BLaER1 (cell line): ENCODE data around the gene CHST10.
"Not testable (repeated sequence)": the region's sequence is repeated elsewhere in the genome, so short reads cannot be mapped to it uniquely, and the experiment has no call there.

Source experiments
- H3K27ac ChIP-seq: shearing (Covaris generic); formaldehyde crosslinking; 2 replicates; pipeline ENCODE4 v1.8.1; 2022
- H3K27me3 ChIP-seq: shearing (Covaris generic); formaldehyde crosslinking; 2 replicates; pipeline ENCODE4 v1.8.1; 2022
- H3K36me3 ChIP-seq: shearing (Covaris generic); formaldehyde crosslinking; 2 replicates; pipeline ENCODE4 v1.8.1; 2022
- H3K4me1 ChIP-seq: shearing (Covaris generic); formaldehyde crosslinking; 2 replicates; pipeline ENCODE4 v1.8.1; 2022
- H3K4me2 ChIP-seq: shearing (Covaris generic); formaldehyde crosslinking; 2 replicates; pipeline ENCODE4 v1.8.1; 2022
- H3K4me3 ChIP-seq: shearing (Covaris generic); formaldehyde crosslinking; 2 replicates; pipeline ENCODE4 v1.8.1; 2022
- H3K9ac ChIP-seq: shearing (Covaris generic); formaldehyde crosslinking; 2 replicates; pipeline ENCODE4 v1.8.1; 2022
- H3K9me3 ChIP-seq: shearing (Covaris generic); formaldehyde crosslinking; 2 replicates; pipeline ENCODE4 v1.8.1; 2022
- H4K20me1 ChIP-seq: shearing (Covaris generic); formaldehyde crosslinking; 2 replicates; pipeline ENCODE4 v1.8.1; 2022
- Cebpa-rat ChIP-seq: shearing (Covaris generic); IDR thresholded peaks from 2 replicates; pipeline ENCODE4 v1.8.1; 2022

Gene CHST10

DNA sequence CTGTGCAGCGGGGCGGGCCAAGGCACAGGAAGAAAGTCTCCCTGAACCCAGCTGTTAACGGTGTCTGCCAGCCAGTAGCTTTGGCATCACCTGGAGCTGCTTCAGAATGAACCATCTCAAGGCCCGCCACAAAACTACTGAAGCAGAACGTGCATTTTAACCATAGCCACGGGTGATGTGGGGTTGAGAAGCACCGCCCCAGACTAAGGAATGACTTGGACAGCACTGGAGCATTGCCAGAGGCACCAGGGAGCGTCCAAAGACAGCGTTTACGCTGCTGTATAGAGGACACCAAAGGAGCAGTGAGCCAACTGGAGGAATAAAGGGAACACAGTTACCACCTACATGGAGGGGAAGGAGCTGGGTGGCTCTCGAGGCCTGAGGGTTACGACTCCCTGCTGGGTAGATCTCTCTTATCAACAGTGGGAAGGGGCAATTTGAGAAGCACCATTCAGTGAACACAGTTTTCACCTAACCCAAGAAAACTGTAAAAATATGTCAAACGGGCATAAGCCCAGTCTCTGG, 66.7 kb downstream of the CHST10 start:
- Histone ChIP-seq H3K4me3 (no peak overlapping the region), H3K9ac (no peak overlapping the region), H3K27ac (no peak overlapping the region), H3K4me2 (no peak overlapping the region), H3K36me3 (no peaks in the 10 kb centered on the region), H3K9me3 (peaks cover 32% of the 10 kb centered on the region), H3K4me1 (no peaks in the 10 kb centered on the region), H3K27me3 (no peaks in the 10 kb centered on the region), H4K20me1 (no peaks in the 10 kb centered on the region)
- TF ChIP-seq Cebpa-rat, result no peak

DNA sequence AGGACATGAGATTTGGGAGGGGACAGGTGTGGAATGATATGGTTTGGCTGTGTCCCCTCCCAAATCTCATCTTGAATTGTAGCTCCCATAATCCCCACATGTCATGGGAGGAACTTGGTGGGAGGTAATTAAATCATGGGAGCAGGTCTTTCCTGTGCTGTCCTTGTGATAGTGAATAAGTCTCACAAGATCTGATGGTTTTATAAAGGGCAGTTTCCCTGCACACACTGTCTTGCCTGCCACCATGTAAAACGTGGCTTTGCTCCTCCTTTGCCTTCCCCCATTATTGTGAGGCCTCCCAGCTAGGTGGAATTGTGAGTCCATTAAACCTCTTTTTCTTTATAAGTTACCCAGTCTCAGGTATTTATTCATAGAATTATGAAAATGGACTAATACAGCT, 72.3 kb downstream of the CHST10 start:
- H3K4me1 ChIP-seq, H3K27me3 ChIP-seq, H3K27ac ChIP-seq, H3K4me3 ChIP-seq, H3K9ac ChIP-seq, H4K20me1 ChIP-seq, H3K4me2 ChIP-seq, H3K36me3 ChIP-seq: not testable (repeated sequence)
- H3K9me3 ChIP-seq, result peaks cover 58% of the 10 kb centered on the region

DNA sequence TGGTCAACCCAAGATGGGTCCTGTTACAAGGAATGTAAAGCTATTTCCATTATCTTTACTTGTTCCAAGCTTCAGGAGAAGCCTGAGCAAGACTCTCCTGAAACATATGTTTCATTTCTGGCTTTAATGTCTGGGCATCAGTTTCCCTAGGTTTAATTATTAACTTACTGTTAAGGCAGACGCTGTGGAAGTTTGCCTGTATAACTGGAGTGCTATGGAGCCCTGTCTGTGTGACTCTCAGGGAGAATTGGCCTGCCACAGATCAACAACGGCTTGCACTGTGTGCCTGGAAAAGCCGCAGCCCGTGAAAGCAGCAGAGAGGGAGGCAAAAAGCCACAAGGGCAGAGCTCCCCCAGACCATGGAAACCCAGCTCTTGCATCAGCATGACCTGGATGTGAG, 73.0 kb downstream of the CHST10 start:
- peaks cover 51% of the 10 kb centered on the region for H3K9me3 ChIP-seq
- H3K4me2 ChIP-seq, result no peak overlapping the region
- TF ChIP-seq Cebpa-rat, result no peak
- no peak overlapping the region for H3K9ac ChIP-seq
- H3K36me3 ChIP-seq, result no peaks in the 10 kb centered on the region
- no peaks in the 10 kb centered on the region for H3K27me3 ChIP-seq
- no peaks in the 10 kb centered on the region for H4K20me1 ChIP-seq
- no peaks in the 10 kb centered on the region for H3K4me1 ChIP-seq
- no peak overlapping the region for H3K4me3 ChIP-seq
- H3K27ac ChIP-seq, result no peak overlapping the region

GRCh38 chr2:100342466-100342865, 75.0 kb downstream of the CHST10 start:
- not testable (repeated sequence) for H3K27ac ChIP-seq

More at GRCh38 chr2:100342466-100342865, 75.0 kb downstream of the CHST10 start:
- H3K9me3 ChIP-seq, result peaks cover 42% of the 10 kb centered on the region
- H3K4me1 ChIP-seq, H3K4me3 ChIP-seq, H3K4me2 ChIP-seq, H3K27me3 ChIP-seq, H3K36me3 ChIP-seq, H3K9ac ChIP-seq, H4K20me1 ChIP-seq: not testable (repeated sequence)
